IMR-90 (cell line): ENCODE measurements around the gene SAMHD1. TPM values are rescaled to one million over a fixed set of nuclear protein-coding genes. Genes with fewer than 3 reads are reported as not detected.

Source experiments
- ATAC-seq: fragments of 200-7000 bp; cut with Tn5 transposase; 2 replicates; pipeline ENCODE4 v1.9.1; 2020; ENCODE audit warnings: low read depth, mild to moderate bottlenecking, moderate library complexity
- BruUV-seq: library from RNA; stranded (reverse); fragments of 400-500 nt; replicated peaks from 2 replicates; lab custom pipeline; 2021; lab: Mats Ljungman, UMichigan
- CTCF ChIA-PET: fragments of 300-600 bp; formaldehyde crosslinking; extraction: SDS; loops from one replicate; lab custom pipeline; 2021; ENCODE audit warnings: antibody characterized with exemption; lab: Yijun Ruan, JAX
- POLR2A ChIA-PET: fragments of 300-600 bp; sonication (Branson Sonifier 250); formaldehyde crosslinking; loops from one replicate; lab custom pipeline; 2022; ENCODE audit warnings: antibody characterized with exemption; ENCODE audit not compliant: unreplicated experiment; lab: Charles Lee
- DNase-seq: peaks from one replicate; pipeline ENCODE4 v3.0.0; 2013
- H2AFZ ChIP-seq: replicated peaks from 2 replicates; pipeline ENCODE3; 2013; ENCODE audit warnings: low read length, mild to moderate bottlenecking; ENCODE audit not compliant: poor library complexity
- H2AK5ac ChIP-seq: 2 replicates; pipeline ENCODE4 v1.6.1; 2013; ENCODE audit warnings: low read depth, low read length, inconsistent platforms
- H2AK9ac ChIP-seq: replicated peaks from 2 replicates; pipeline ENCODE3; 2013; ENCODE audit warnings: mild to moderate bottlenecking, low read depth, low read length, moderate library complexity; ENCODE audit not compliant: poor library complexity
- H2BK120ac ChIP-seq: 2 replicates; pipeline ENCODE4 v1.6.1; 2013; ENCODE audit warnings: low read depth, low read length, inconsistent platforms
- H2BK15ac ChIP-seq: 3 replicates; pipeline ENCODE4 v1.6.1; 2013; ENCODE audit warnings: low read depth, low read length, inconsistent platforms
- H2BK20ac ChIP-seq: 2 replicates; pipeline ENCODE4 v1.6.1; 2013; ENCODE audit warnings: low read depth, mild to moderate bottlenecking, inconsistent platforms, low read length, moderate library complexity
- H2BK5ac ChIP-seq: 2 replicates; pipeline ENCODE4 v1.6.1; 2013; ENCODE audit warnings: mild to moderate bottlenecking, low read depth, low read length, inconsistent platforms; ENCODE audit not compliant: poor library complexity, severe bottlenecking
- H3K14ac ChIP-seq: replicated peaks from 2 replicates; pipeline ENCODE4 v1.6.1; 2013; ENCODE audit warnings: low read depth, low read length, inconsistent platforms
- H3K18ac ChIP-seq: 2 replicates; pipeline ENCODE4 v1.6.1; 2013; ENCODE audit warnings: low read depth, low read length, control low read depth
- H3K23ac ChIP-seq: 2 replicates; pipeline ENCODE4 v1.6.1; 2013; ENCODE audit warnings: low read depth, low read length, inconsistent platforms
- H3K27ac ChIP-seq: 2 replicates; pipeline ENCODE4 v1.5.1; 2013; ENCODE audit warnings: mild to moderate bottlenecking, control low read depth, low read length; ENCODE audit not compliant: insufficient read depth
- H3K27me3 ChIP-seq: 2 replicates; pipeline ENCODE4 v1.6.1; 2013; ENCODE audit warnings: low read length; ENCODE audit not compliant: control insufficient read depth, insufficient read depth
- H3K36me3 ChIP-seq: 2 replicates; pipeline ENCODE4 v1.6.1; 2013; ENCODE audit warnings: low read length, mixed read lengths; ENCODE audit not compliant: control insufficient read depth, insufficient read depth
- H3K4ac ChIP-seq: 2 replicates; pipeline ENCODE4 v1.6.1; 2013; ENCODE audit warnings: low read depth, low read length, inconsistent platforms
- H3K4me1 ChIP-seq: 2 replicates; pipeline ENCODE4 v1.6.1; 2013; ENCODE audit warnings: low read length, mixed read lengths; ENCODE audit not compliant: control insufficient read depth, insufficient read depth
- H3K4me2 ChIP-seq: 2 replicates; pipeline ENCODE4 v1.6.1; 2013; ENCODE audit warnings: low read depth, mild to moderate bottlenecking, control low read depth, low read length, moderate library complexity
- H3K4me3 ChIP-seq: 2 replicates; pipeline ENCODE4 v1.5.1; 2013; ENCODE audit warnings: low read depth, mild to moderate bottlenecking, control low read depth, low read length, moderate library complexity; ENCODE audit not compliant: insufficient read depth
- H3K56ac ChIP-seq: 2 replicates; pipeline ENCODE4 v1.6.1; 2013; ENCODE audit warnings: low read length, inconsistent platforms; ENCODE audit not compliant: insufficient read depth; ENCODE audit errors: extremely low read depth
- H3K79me1 ChIP-seq, 2 experiments: 2 replicates each; pipeline ENCODE4 v1.6.1; 2013; ENCODE audit warnings: low read length in 2 of 2, inconsistent platforms in 1 of 2, low read depth in 1 of 2
- H3K9ac ChIP-seq: 2 replicates; pipeline ENCODE4 v1.6.1; 2013; ENCODE audit warnings: low read depth, low read length, control low read depth
- H3K9me1 ChIP-seq: 2 replicates; pipeline ENCODE4 v1.6.1; 2013; ENCODE audit warnings: low read length, inconsistent platforms; ENCODE audit not compliant: insufficient read depth
- H3K9me3 ChIP-seq: 2 replicates; pipeline ENCODE4 v1.6.1; 2013; ENCODE audit warnings: low read length; ENCODE audit not compliant: control insufficient read depth, insufficient read depth
- H4K20me1 ChIP-seq: 2 replicates; pipeline ENCODE4 v1.6.1; 2013; ENCODE audit warnings: low read length, inconsistent platforms; ENCODE audit not compliant: insufficient read depth
- H4K5ac ChIP-seq: 2 replicates; pipeline ENCODE4 v1.6.1; 2013; ENCODE audit warnings: mild to moderate bottlenecking, low read depth, low read length, control low read depth
- H4K8ac ChIP-seq, 2 experiments: 2 replicates each; pipeline ENCODE4 v1.6.1; 2013; ENCODE audit warnings: low read depth in 2 of 2, low read length in 2 of 2, control low read depth in 1 of 2, inconsistent platforms in 1 of 2
- H4K91ac ChIP-seq: 2 replicates; pipeline ENCODE4 v1.6.1; 2013; ENCODE audit warnings: low read depth, low read length, inconsistent platforms; ENCODE audit not compliant: insufficient read depth
- CHD1 ChIP-seq: IDR thresholded peaks from 2 replicates; pipeline ENCODE4 v1.6.1; 2012; ENCODE audit warnings: low read depth, low read length, improper control_type of control experiment
- FOS ChIP-seq: fragments of 150-350 bp; IDR thresholded peaks from 2 replicates; pipeline ENCODE4 v1.6.1; 2016; ENCODE audit warnings: low read depth, low read length
- MAFK ChIP-seq: IDR thresholded peaks from 2 replicates; pipeline ENCODE4 v1.6.1; 2012; ENCODE audit warnings: low read depth, low read length, improper control_type of control experiment
- MXI1 ChIP-seq: IDR thresholded peaks from 2 replicates; pipeline ENCODE4 v1.6.1; 2012; ENCODE audit warnings: low read depth, mild to moderate bottlenecking, low read length, moderate library complexity, borderline replicate concordance
- POLR2A ChIP-seq: IDR thresholded peaks from 2 replicates; pipeline ENCODE4 v1.6.1; 2012; ENCODE audit warnings: mild to moderate bottlenecking, low read depth, low read length
- RAD21 ChIP-seq: IDR thresholded peaks from 2 replicates; pipeline ENCODE4 v1.6.1; 2012; ENCODE audit warnings: low read length, improper control_type of control experiment
- RFX5 ChIP-seq: IDR thresholded peaks from 2 replicates; pipeline ENCODE4 v1.8.0; 2012; ENCODE audit warnings: low read depth, mild to moderate bottlenecking, low read length, moderate library complexity
- SMC3 ChIP-seq: fragments of 150-350 bp; IDR thresholded peaks from 2 replicates; pipeline ENCODE4 v1.6.1; 2016; ENCODE audit warnings: low read depth, mild to moderate bottlenecking, antibody characterized with exemption, low read length, moderate library complexity
- WGBS, 2 experiments: methylation state at CpG; one replicate each; pipeline versions ENCODE4 v1.1.5 to v1.1.7; 2013; ENCODE audit warnings: missing lambda C conversion rate in 2 of 2; ENCODE audit not compliant: insufficient read length in 1 of 2; ENCODE audit errors: extremely low coverage in 2 of 2; 5-methylcytosine and 5-hydroxymethylcytosine counted together
- dilution Hi-C: fragments of 300-500 bp; cut with HindIII; formaldehyde crosslinking; loops from one replicate; pipeline ENCODE4 v1.14.3; 2018; ENCODE audit warnings: low sequenced_read_pairs; ENCODE audit not compliant: unreplicated experiment
- in situ Hi-C: fragments of 300-500 bp; cut with MboI; formaldehyde crosslinking; loops from 3 replicates; pipeline ENCODE4 v1.14.3; 2019; ENCODE audit warnings: low sequenced_read_pairs, inconsistent platforms, mixed read lengths
- intact Hi-C: fragments of 100-400 bp; cut with micrococcal nuclease; formaldehyde crosslinking; loops from 2 replicates; pipeline ENCODE4 v1.10.0; 2022
- polyA plus RNA-seq, 3 experiments: library from polyadenylated mRNA; depleted of rRNA; stranded (reverse); fragments of >200 nt; gene quantifications; 2 replicates each; pipeline ENCODE4 v1.2.3, GENCODE V29; 2012; ENCODE audit warnings: low replicate concordance in 1 of 3
- total RNA-seq: library from RNA; depleted of rRNA; stranded (reverse); fragments of >200 nt; gene quantifications from 2 replicates; pipeline ENCODE4 v1.2.3, GENCODE V29; 2012
- TF ChIP-seq, protein P1 (sequence below): conservative IDR thresholded peaks from 2 replicates; pipeline ENCODE4 v1.5.1; 2012; ENCODE audit warnings: mild to moderate bottlenecking, low read depth, low read length, improper control_type of control experiment

SAMHD1 gene
- total and polyA plus RNA-seq, 2 of the 4 experiments (the other 2 are of a cell fraction), result 6.3 to 14.9 TPM

DNA sequence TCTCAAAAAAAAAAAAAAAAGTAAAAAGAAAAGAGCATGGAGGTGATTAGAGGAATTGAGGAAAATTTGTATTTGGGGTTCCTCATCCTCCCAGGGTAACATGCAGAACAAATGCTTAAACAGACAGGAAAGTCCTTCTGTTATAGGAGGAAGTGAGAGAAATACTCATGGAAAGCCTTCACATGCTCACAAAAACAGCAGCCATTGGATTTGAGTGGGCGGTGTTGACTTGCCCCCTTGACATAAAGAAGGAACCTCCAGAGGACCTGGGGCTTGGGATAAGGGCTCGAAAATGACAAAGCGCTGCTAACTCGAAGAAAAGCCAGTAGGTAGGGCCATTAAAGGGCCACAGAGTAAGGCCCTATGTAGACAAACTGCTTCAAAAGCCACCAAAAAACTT lies 17.5 kb upstream of the SAMHD1 start:
- H4K5ac ChIP-seq, result no peak overlapping the region
- H3K79me1 ChIP-seq, result no peaks in the 10 kb centered on the region
- BruUV-seq, result no TSS peak
- H2BK20ac ChIP-seq, result no peak overlapping the region
- dilution Hi-C loops, result no loop called here
- no peak overlapping the region for H3K56ac ChIP-seq
- H3K18ac ChIP-seq, result no peak overlapping the region
- H2BK15ac ChIP-seq, result no peak overlapping the region
- no peaks in the 10 kb centered on the region for H3K4me1 ChIP-seq
- no peak overlapping the region for H3K23ac ChIP-seq
- no peak overlapping the region for H4K8ac ChIP-seq
- H3K4me2 ChIP-seq, result no peak overlapping the region
- no peak overlapping the region for H2AK5ac ChIP-seq
- POLR2A ChIA-PET, result no interaction called here
- no peaks in the 10 kb centered on the region for H4K20me1 ChIP-seq
- H4K91ac ChIP-seq, result no peak overlapping the region
- H2AK9ac ChIP-seq, result no peak overlapping the region
- H3K4ac ChIP-seq, result no peak overlapping the region
- DNase-seq (no peak), ATAC-seq (no peak)
- H3K27ac ChIP-seq, result no peak overlapping the region
- H3K14ac ChIP-seq, result no peak overlapping the region
- no peak overlapping the region for H3K9ac ChIP-seq
- H2BK120ac ChIP-seq, result no peak overlapping the region
- no peaks in the 10 kb centered on the region for H3K36me3 ChIP-seq
- CTCF ChIA-PET, result no interaction called here
- no peak overlapping the region for H3K4me3 ChIP-seq
- H3K9me3 ChIP-seq, result no peaks in the 10 kb centered on the region
- TF ChIP-seq SMC3 (no peak), RAD21 (no peak), CHD1 (no peak), RFX5 (no peak), POLR2A (no peak), MAFK (no peak), FOS (no peak), MXI1 (no peak)
- TF ChIP-seq, protein P1, sequence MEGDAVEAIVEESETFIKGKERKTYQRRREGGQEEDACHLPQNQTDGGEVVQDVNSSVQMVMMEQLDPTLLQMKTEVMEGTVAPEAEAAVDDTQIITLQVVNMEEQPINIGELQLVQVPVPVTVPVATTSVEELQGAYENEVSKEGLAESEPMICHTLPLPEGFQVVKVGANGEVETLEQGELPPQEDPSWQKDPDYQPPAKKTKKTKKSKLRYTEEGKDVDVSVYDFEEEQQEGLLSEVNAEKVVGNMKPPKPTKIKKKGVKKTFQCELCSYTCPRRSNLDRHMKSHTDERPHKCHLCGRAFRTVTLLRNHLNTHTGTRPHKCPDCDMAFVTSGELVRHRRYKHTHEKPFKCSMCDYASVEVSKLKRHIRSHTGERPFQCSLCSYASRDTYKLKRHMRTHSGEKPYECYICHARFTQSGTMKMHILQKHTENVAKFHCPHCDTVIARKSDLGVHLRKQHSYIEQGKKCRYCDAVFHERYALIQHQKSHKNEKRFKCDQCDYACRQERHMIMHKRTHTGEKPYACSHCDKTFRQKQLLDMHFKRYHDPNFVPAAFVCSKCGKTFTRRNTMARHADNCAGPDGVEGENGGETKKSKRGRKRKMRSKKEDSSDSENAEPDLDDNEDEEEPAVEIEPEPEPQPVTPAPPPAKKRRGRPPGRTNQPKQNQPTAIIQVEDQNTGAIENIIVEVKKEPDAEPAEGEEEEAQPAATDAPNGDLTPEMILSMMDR, result no peak
- no peak overlapping the region for H2BK5ac ChIP-seq
- no peaks in the 10 kb centered on the region for H3K9me1 ChIP-seq
- no peak overlapping the region for H2AFZ ChIP-seq
- intact Hi-C loops, result no loop called here
- in situ Hi-C loops, result no loop called here
- 93% methylated on average over 3 of the region's 4 CpGs; no CpG with 5 or more reads in 1 of the 2 experiments for WGBS, 2 experiments
- H3K27me3 ChIP-seq, result no peaks in the 10 kb centered on the region
